PC-9 (cell line): ENCODE data around the gene MYO16. TPM values are rescaled to one million over a fixed set of nuclear protein-coding genes. Genes with fewer than 3 reads are reported as not detected.

ENCODE experiments used
- BruUV-seq: library from RNA; stranded (reverse); fragments of 400-500 nt; replicated peaks from 2 replicates; lab custom pipeline; 2021; lab: Mats Ljungman, UMichigan
- CTCF ChIA-PET: fragments of 300-600 bp; sonication (Branson Sonifier 250); formaldehyde crosslinking; loops from one replicate; lab custom pipeline; 2022; ENCODE audit warnings: antibody characterized with exemption; lab: Charles Lee
- POLR2A ChIA-PET: fragments of 300-600 bp; sonication (Branson Sonifier 250); formaldehyde crosslinking; loops from one replicate; lab custom pipeline; 2022; ENCODE audit warnings: antibody characterized with exemption; ENCODE audit not compliant: unreplicated experiment; lab: Charles Lee
- DNase-seq, 2 experiments: peaks; one replicate each; pipeline versions ENCODE4 v3.0.0 to v3.0.0-alpha.2; 2015 to 2022; ENCODE audit warnings: mixed read lengths in 1 of 2
- H2AFZ ChIP-seq: fragments of 200-600 bp; sonication (generic); 2 replicates; pipeline ENCODE4 v1.8.1; 2017; ENCODE audit warnings: antibody characterized with exemption
- H3F3A ChIP-seq: fragments of 200-600 bp; sonication (generic); 2 replicates; pipeline ENCODE4 v1.8.1; 2017; ENCODE audit warnings: antibody characterized with exemption, mild to moderate bottlenecking, low read depth; ENCODE audit not compliant: insufficient read depth
- H3K27ac ChIP-seq: fragments of 200-600 bp; sonication (generic); 2 replicates; pipeline ENCODE4 v1.6.1; 2016; ENCODE audit warnings: mixed run types
- H3K27me3 ChIP-seq: fragments of 200-600 bp; sonication (generic); 2 replicates; pipeline ENCODE4 v1.6.1; 2016; ENCODE audit warnings: low read depth, mixed run types; ENCODE audit not compliant: insufficient read depth
- H3K36me3 ChIP-seq: fragments of 200-600 bp; sonication (generic); 2 replicates; pipeline ENCODE4 v1.6.1; 2016; ENCODE audit warnings: low read depth, mixed run types
- H3K4me1 ChIP-seq: fragments of 200-600 bp; sonication (generic); replicated peaks from 2 replicates; pipeline ENCODE4 v1.6.1; 2016; ENCODE audit warnings: mixed run types; ENCODE audit not compliant: insufficient read depth
- H3K4me2 ChIP-seq: fragments of 200-600 bp; sonication (generic); 2 replicates; pipeline ENCODE4 v1.6.1; 2017; ENCODE audit warnings: mixed run types
- H3K4me3 ChIP-seq: fragments of 200-600 bp; sonication (generic); 2 replicates; pipeline ENCODE4 v1.6.1; 2016; ENCODE audit warnings: mixed run types
- H3K79me2 ChIP-seq: fragments of 200-600 bp; sonication (generic); 2 replicates; pipeline ENCODE4 v1.6.1; 2017; ENCODE audit warnings: low read depth, mixed run types
- H3K9me2 ChIP-seq: fragments of 200-600 bp; sonication (generic); 2 replicates; pipeline ENCODE4 v1.8.1; 2017; ENCODE audit warnings: mild to moderate bottlenecking; ENCODE audit not compliant: insufficient read depth
- H3K9me3 ChIP-seq: fragments of 200-600 bp; sonication (generic); 2 replicates; pipeline ENCODE4 v1.8.1; 2016; ENCODE audit warnings: low read depth; ENCODE audit not compliant: insufficient read depth
- H4K20me1 ChIP-seq: fragments of 200-600 bp; sonication (generic); 2 replicates; pipeline ENCODE4 v1.8.1; 2017; ENCODE audit not compliant: insufficient read depth
- EZH2 ChIP-seq: fragments of 200-600 bp; sonication (generic); IDR thresholded peaks from 2 replicates; pipeline ENCODE4 v1.8.0; 2017; ENCODE audit warnings: antibody characterized with exemption, low read depth
- intact Hi-C: fragments of 100-400 bp; cut with micrococcal nuclease; formaldehyde crosslinking; loops from one replicate; pipeline ENCODE4 v1.10.0; 2022; ENCODE audit not compliant: unreplicated experiment
- total RNA-seq: library from RNA; stranded (reverse); gene quantifications from 2 replicates; pipeline ENCODE4 v1.2.3, GENCODE V29; 2021
- TF ChIP-seq, protein P1 (sequence below): fragments of 200-600 bp; sonication (generic); conservative IDR thresholded peaks from 2 replicates; pipeline ENCODE4 v1.6.1; 2017; ENCODE audit warnings: mixed run types, antibody characterized with exemption, mild to moderate bottlenecking, moderate library complexity

MYO16 gene
- total RNA-seq, 1 experiment from 2014 or later = 0.59 TPM

DNA sequence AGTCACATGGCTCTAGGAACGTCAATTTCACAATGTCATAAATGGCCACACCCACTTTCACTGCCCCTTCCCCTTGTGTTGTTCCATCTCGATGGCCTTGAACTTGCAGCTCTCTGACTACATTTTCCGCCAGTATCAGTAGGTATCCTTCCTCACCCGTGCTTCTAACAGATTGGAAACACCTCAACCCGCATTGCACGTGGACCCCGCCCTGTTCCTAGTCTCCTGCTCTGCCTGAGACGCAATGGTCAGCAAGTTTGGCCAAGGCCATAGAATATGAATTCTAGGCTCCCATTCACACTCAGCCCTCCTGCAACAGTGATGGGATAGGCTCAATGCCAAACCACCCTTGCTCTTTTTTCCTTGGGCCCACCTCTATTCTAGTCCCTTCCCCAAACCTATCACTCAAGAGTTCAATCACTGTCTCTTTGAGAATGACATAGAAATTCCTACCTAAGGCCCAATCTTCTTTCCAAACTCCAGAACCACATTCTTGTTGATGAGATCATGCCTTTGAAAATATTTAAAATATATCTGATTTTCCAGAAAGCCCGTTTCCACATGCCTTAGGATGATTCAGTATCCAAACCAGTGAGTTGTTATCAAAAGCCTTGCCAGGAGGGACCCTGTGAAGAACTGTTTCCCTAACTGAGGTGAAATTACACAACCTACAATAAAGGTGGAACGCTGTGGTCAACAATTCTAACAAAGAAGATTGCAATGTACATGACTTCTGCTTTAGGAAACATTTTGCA, 334.6 kb downstream of the MYO16 start:
- no peak for TF ChIP-seq EZH2
- TF ChIP-seq, protein P1, sequence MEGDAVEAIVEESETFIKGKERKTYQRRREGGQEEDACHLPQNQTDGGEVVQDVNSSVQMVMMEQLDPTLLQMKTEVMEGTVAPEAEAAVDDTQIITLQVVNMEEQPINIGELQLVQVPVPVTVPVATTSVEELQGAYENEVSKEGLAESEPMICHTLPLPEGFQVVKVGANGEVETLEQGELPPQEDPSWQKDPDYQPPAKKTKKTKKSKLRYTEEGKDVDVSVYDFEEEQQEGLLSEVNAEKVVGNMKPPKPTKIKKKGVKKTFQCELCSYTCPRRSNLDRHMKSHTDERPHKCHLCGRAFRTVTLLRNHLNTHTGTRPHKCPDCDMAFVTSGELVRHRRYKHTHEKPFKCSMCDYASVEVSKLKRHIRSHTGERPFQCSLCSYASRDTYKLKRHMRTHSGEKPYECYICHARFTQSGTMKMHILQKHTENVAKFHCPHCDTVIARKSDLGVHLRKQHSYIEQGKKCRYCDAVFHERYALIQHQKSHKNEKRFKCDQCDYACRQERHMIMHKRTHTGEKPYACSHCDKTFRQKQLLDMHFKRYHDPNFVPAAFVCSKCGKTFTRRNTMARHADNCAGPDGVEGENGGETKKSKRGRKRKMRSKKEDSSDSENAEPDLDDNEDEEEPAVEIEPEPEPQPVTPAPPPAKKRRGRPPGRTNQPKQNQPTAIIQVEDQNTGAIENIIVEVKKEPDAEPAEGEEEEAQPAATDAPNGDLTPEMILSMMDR = no peak
- no peak overlapping the region for H2AFZ ChIP-seq
- no peaks in the 10 kb centered on the region for H3K36me3 ChIP-seq
- DNase-seq = no peak
- intact Hi-C loops = loop anchor here (5.0 to 10.0 kb wide), 4 partner anchors 183 to 1481 kb away; no protein-coding TSS in a partner anchor
- BruUV-seq = no TSS peak
- H4K20me1 ChIP-seq = no peaks in the 10 kb centered on the region
- H3K4me1 ChIP-seq = peaks cover 24% of the 10 kb centered on the region
- CTCF ChIA-PET = no interaction called here
- H3F3A ChIP-seq = peaks cover 15% of the 10 kb centered on the region
- no peak overlapping the region for H3K4me2 ChIP-seq
- POLR2A ChIA-PET = no interaction called here
- H3K27me3 ChIP-seq = no peaks in the 10 kb centered on the region
- H3K79me2 ChIP-seq = peaks cover 6% of the 10 kb centered on the region; the same call in 1 of the 2 replicates
- H3K9me2 ChIP-seq = no peaks in the 10 kb centered on the region
- H3K4me3 ChIP-seq = no peak overlapping the region
- H3K9me3 ChIP-seq = no peaks in the 10 kb centered on the region
- H3K27ac ChIP-seq = no peak overlapping the region

DNA sequence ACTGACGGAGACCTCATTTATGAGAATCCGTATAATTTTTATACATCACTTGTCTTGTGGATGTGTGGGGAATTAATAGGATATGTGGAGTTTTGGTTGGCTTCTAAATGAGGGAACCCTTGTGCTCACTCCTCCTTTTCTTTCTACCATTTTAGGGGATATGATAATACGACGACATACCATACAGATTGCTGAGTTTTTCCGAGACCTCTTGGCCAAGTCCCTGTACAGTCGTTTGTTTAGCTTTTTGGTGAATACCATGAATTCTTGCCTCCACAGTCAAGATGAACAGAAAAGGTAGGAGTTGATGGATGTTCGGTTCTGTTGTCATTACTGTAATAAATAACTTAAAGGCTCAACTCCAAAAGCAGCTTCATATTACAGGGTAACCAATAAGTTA, 335.2 kb downstream of the MYO16 start:
- TF ChIP-seq EZH2 = no peak
- TF ChIP-seq, protein P1 = no peak
- Histone ChIP-seq H3K4me2 (no peak overlapping the region), H3K4me1 (peaks cover 22% of the 10 kb centered on the region), H3K36me3 (no peaks in the 10 kb centered on the region), H4K20me1 (no peaks in the 10 kb centered on the region), H3K4me3 (no peak overlapping the region), H3K79me2 (peaks cover 6% of the 10 kb centered on the region; the same call in 1 of the 2 replicates), H2AFZ (no peak overlapping the region), H3F3A (peaks cover 15% of the 10 kb centered on the region), H3K27ac (no peak overlapping the region), H3K9me2 (no peaks in the 10 kb centered on the region), H3K9me3 (no peaks in the 10 kb centered on the region), H3K27me3 (no peaks in the 10 kb centered on the region)
- DNase-seq = no peak
- intact Hi-C loops = loop anchor here (5.0 to 10.0 kb wide), 4 partner anchors 183 to 1480 kb away; no protein-coding TSS in a partner anchor
- CTCF ChIA-PET = no interaction called here
- no TSS peak for BruUV-seq
- POLR2A ChIA-PET = no interaction called here

- no peaks in the 10 kb centered on the region for H3K9me3 ChIP-seq
- peaks cover 17% of the 10 kb centered on the region for H3K4me1 ChIP-seq
- no peak overlapping the region for H3K4me3 ChIP-seq
- peaks cover 4% of the 10 kb centered on the region; the same call in 1 of the 2 replicates for H3F3A ChIP-seq
- H3K27me3 ChIP-seq = no peaks in the 10 kb centered on the region
- no peaks in the 10 kb centered on the region for H3K36me3 ChIP-seq
- H3K79me2 ChIP-seq = no peaks in the 10 kb centered on the region
- TF ChIP-seq, protein P1 = no peak
- TF ChIP-seq EZH2 = no peak
- CTCF ChIA-PET = no interaction called here
- H3K4me2 ChIP-seq = no peak overlapping the region
- no peak overlapping the region for H2AFZ ChIP-seq
- intact Hi-C loops = loop anchor here (10.0 kb wide), 3 partner anchors 417 to 1477 kb away; no protein-coding TSS in a partner anchor
- DNase-seq = no peak
- BruUV-seq = no TSS peak
- H4K20me1 ChIP-seq = no peaks in the 10 kb centered on the region
- POLR2A ChIA-PET = no interaction called here
- H3K27ac ChIP-seq = no peak overlapping the region
- no peaks in the 10 kb centered on the region for H3K9me2 ChIP-seq
Observed at GRCh38 chr13:108967371-108967770, 338.0 kb downstream of the MYO16 start.
